DMS114 treated with DMSO at 0.1 percent for 48 hours (cell line): ENCODE results near the gene CERT1.

Source experiments
- DNase-seq: peaks from one replicate; lab custom pipeline; 2025; ENCODE audit not compliant: unreplicated experiment; lab: John Stamatoyannopoulos, UW

The CERT1 gene

GRCh38 chr5:75473463-75473862 is 38.0 kb downstream of the CERT1 start:
- DNase-seq, result no peak

DNA sequence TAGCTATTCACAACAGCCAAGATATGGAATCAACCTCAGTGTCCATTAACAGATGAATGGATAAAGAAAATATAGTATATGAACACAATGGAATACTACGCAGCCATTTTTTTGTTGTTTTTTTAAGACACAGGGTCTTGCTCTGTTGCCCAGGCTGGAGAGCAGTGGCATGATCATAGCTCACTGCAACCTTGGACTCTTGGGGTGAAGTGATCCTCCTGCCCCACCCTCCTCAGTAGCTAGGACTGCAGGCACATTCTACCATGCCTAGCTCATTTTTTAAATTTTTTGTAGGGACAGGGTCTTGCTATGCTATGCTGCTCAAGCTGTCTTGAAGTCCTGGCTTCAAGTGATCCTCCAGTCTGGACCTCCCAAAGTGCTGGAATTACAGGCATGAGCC is 38.5 kb downstream of the CERT1 start:
- DNase-seq, result no peak

DNA sequence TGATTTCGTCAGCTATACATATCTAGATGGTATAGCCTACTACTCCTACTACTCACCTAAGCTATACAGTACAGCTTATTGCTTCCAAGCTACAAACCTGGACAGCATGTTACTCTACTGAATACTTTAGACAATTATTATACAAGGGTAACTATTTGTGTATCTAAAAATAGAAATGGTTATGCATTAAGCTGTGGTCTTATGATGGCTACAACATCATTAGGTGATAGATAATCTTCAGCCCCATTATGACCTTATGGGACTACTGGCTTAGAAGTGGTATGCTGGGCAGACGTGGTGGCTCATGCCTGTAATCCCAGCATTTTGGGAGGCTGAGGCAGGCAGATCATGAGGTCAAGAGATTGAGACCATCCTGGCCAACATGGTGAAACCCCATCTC is 40.2 kb downstream of the CERT1 start:
- DNase-seq, result no peak

GRCh38 chr5:75469017-75469416 is 42.4 kb downstream of the CERT1 start:
- no peak for DNase-seq

DNA sequence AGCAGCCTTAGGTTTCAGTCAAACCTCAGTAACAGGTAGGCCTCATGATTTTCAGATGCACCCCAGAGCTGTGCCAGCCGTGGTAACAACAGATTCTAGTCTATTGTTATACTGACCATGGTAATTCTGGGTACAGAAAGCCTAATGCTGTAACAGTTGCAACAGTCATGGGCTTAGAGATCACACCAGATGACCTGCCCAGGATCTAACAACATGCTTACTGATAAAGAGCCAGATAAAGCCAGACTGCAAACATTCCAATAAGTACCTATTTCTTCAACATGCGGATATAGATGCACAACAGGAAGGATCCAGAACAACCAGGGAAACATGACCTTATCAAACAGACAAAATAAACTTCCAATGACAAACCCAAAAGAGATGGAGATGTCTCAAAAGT is 42.8 kb downstream of the CERT1 start:
- DNase-seq, result no peak

DNA sequence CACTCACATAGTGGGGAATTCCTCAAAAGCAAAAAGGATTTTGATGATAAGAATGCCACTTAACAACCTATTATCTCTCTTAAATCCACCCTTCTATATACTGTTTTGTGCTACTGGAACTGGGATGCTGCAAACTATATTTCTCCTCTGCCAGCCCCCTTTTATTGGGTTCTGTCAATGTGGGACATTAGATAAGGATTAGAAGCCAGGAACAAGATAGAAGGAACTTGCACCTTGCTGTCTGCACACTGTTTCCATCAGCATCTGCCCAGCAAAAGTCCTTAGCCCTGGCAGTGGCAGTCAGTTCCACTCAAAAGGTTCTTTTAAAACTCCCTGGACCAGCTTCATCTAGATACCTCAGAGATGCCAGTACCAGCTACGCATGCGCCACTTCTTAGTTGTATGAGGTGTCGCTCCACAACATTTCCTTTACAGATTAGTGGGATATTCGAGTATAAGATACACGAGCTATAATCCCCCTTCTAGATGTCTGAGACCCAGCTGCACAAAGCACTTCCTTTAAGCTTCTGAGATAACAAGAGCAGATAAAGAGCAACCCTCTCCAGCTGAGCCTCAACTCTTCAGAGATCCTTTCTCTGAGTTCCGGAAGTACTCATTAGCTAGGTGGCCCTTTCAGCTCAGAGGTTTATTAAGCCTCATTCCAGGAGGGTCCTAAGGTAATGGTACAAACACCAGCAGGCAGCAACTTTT is 45.3 kb downstream of the CERT1 start:
- DNase-seq, result no peak

DNA sequence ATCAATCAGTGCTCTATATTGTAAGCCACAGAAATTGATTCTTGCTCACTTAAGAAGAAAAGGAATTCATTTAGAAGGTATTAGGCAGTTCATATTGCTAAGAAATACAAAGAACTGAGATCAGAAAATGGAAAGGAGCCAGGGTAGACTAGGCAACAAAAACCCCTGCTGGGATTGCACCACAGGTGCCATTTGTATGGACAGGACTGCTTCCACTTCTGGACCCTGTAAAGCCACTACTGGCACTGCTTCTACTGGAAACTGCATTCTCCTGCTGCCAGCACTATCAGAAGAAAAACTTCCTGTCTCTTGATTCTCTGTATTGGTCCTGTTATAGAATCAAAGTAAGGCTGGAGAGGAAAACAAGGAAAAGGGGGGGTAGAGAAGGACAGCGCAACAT is 45.9 kb downstream of the CERT1 start:
- no peak for DNase-seq

DNA sequence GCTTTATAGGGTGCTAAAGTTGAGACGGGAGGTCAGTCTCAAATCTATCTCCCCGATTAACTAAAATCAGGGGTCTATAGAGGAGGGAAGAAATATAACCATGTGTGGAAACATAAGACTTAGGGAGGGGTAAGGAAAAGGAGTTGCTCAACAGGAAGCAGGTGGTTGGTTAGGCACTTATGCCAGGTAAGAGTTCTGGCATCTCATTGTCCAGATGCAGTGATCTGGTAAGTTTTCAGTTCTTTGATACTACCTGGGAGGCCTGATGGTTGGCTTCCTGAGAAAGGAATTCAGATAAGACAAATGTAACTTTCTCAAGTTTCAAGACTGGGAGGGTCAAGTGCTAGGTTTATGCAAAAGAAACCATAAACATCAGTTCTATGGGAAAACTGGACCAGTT is 47.7 kb downstream of the CERT1 start:
- no peak for DNase-seq

- no peak for DNase-seq
Observed at GRCh38 chr5:75461679-75462078, 49.8 kb downstream of the CERT1 start.

DNA sequence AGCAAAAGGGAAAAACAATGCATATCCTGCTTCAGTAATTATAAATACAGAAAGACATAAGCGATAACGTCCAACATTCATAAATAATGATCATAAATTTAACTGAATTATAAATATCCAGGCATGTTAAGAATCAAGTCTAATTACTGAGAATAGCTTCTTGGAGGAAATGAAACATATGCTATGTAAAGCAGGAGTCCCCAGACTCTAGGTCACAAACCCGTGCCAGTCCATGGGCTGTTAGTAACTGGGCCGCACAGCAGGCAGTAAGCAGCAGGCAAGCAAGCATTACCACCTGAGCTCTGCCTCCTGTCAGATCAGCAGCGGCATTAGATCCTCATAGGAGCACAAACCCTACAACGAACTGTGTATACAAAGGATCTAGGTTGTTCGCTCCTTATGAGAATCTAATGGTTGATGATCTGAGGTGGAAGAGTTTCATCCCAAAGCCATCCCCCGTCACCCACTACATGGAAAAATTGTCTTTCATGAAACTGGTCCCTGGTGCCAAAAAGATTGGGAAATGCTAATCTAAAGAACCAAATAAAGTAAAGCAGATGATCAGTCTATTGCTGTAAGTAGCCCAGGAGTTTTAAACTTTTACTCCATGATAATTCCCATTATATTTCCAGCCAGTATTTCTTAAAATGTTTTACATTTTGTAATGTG is 50.4 kb downstream of the CERT1 start:
- no peak for DNase-seq

DNA sequence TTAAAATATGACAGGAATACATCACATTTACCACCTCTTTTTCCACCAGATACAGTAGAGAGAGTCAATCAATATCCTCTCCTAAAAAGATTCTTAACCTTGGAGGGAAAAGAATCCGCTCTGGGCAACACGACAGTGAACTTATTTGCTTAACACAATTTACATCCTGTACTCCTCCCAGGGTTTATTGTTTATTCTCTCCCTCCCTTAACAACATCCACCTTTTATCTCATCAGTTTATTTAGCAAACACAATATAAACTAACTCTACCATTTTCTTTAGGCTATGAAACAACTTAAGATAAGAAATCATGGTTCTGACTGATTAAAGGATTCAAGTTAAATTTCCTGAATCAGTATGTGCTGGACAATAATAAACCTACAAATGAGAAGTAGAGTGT is 50.9 kb downstream of the CERT1 start:
- no peak for DNase-seq

DNA sequence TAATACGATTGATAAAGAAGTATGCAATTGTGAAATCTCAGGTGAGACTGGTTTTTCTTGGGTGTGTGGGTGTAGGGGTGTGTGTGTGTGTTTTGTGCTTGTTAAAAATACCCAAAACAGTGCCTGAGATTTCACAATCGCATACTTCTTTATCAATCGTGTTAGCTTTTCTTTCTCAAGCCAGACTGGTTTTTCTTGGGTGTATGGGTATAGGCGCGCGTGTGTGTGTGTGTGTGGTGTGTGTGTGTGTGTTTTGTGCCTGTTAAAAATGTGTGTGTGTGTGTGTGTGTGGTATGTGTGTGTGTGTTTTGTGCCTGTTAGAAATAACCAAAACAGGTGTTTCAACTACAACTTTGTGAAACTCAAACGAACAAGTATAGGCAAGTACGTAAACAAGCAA is 53.7 kb downstream of the CERT1 start:
- no peak for DNase-seq

DNA sequence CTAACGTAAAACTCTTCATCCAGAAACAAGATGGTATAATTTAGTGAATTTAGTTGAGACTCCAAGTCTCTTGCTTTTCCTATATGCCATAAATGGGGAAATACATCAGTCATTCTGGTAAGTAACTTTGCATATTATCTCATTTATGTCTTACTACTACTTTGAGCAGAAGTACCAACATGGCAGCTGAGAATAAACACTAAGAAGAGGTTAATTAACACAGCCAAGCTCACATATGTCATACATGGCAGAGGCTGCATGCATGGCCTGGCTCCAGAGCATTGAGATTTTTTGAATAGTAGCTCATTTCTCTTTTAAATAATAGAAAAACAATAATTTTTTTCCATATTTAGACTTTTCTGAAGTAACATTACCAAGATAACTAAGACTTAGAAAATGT is 54.3 kb downstream of the CERT1 start:
- no peak for DNase-seq

DNA sequence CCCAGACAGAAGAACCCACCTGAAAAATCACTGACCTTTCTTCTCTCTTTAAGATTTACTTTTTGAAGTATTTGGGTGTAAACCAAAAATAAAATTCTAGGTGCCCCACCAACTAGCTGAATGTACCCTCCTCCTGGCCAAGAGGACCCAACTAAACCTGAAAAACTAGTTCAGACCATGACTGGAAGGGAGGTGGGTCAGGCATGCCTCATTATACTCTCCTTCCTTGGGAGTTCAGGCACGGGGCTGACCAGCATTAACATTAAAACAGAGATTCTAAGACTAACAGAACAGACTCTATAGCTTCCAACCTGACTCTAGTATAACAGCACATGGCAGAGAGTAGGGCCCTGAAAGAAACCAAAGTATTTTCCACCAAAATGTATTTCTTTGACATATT is 61.4 kb downstream of the CERT1 start:
- DNase-seq, result no peak

DNA sequence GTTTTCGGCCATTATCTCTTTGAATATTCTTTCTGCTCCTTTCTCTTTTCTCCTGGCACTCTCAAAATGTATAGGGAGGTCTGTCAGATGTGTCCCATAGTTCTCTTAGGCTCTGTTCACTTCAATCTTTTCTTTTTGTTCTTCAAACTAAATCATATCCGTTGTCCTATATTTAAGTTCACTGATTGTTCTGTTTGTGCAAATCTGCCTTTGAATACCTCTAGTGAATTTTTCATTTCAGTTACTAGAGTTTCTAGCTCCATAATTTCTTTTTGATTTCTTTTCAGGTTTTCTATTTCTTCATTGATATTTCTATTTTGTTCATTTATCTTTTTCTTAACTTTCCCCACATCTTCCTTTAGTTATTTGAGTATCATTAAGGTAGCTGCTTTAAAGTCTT is 65.4 kb downstream of the CERT1 start:
- no peak for DNase-seq

DNA sequence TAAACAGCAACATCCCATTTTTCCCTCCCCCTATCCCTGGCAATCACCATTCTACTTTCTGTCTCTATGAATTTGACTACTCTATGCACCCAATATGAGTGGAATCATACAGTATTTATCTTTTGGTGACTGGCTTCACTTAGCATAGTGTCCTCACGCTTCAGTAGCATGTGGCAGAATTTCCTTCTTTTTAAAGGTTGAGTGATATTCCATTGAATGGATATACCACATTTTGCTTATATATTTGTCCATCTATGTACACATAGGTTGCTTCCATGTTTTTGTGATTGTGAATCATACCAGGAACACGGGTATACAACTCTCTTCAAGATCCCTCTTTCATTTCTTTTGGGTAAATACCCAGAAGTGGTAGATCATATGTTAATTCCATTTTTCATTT is 69.9 kb downstream of the CERT1 start:
- no peak for DNase-seq

- DNase-seq, result no peak
Observed at GRCh38 chr5:75439276-75439675, 72.2 kb downstream of the CERT1 start.

GRCh38 chr5:75438722-75439121 is 72.7 kb downstream of the CERT1 start:
- no peak for DNase-seq

DNA sequence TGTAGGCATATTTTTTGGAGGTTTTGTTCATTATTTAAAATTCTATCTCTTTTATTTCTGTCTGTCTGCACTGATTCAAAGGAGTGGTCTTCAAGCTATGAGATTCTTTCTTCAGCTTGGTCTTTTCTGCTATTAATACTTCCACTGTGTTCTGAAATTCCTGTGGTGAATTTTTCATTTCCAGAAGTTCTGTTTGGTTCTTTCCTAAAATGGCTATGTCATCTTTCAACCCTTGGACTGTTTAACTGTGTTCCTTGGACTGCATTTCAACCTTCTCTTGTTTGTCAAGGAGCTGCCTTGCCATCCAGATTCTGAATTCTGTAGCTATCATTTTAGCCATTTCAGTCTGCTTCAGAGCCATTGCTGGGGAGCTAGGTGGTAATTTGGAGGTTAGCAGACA is 76.3 kb downstream of the CERT1 start:
- no peak for DNase-seq

DNA sequence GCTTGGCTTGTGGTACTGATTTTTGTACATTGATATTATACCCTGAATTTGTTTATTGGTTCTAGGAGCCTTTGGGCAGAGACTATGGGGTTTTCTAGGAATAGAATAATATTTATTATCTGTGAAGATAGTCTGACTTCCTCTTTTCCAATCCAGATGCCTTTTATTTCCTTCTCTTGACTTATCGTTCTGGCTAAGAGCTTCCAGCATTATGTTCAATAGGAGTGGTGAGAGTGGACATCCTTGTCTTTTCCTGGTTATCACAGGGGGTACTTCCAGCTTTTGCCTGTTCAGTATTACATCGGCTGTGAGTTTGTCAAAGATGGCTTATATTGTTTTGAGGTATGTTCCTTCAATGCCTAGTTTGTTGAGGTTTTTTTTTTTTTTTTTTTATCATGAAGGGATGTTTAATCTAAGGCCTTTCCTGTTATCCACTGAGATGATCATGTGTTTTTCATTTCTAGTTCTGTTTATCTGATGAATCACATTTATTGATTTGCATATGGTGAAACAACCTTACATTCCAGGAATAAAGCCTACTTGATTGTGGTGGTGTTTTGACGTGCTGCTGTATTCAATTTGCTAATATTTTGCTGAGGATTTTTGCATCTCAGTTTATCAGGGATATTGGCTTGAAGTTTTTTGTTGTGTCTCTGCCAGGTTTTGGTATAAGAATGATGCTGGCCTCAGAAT is 77.5 kb downstream of the CERT1 start:
- no peak for DNase-seq

GRCh38 chr5:75414241-75414640 is 97.2 kb downstream of the CERT1 start:
- DNase-seq, result no peak
